ENCODE results near the gene RFX2. TPM values are rescaled to one million over a fixed set of nuclear protein-coding genes. Genes with fewer than 3 reads are reported as not detected.

The RFX2 gene
- total RNA-seq, 3 donors from 2014 or later, result 6.1 to 16.2 (median 9.2) TPM

- Histone ChIP-seq H3K27me3 (no peaks in the 10 kb centered on the region), H3K36me3 (no peaks in the 10 kb centered on the region), H3K9me3 (no peaks in the 10 kb centered on the region), H3K4me1 (peaks cover 0 to 9% of the 10 kb centered on the region in 2 donors), H3K4me3 (no peak overlapping the region), H3K27ac (peak overlapping the region; percentile 62 to 75)
- intact Hi-C loops (cut with DNase I; ENCODE audit: low total_unique reads), result no loop called here
- TF ChIP-seq POLR2AphosphoS5 (IDR thresholded peaks at IDR 0.05) (no peak), CTCF (IDR thresholded peaks at IDR 0.05) (no peak), POLR2A (IDR thresholded peaks at IDR 0.05) (no peak)
- no peak for DNase-seq (ENCODE audit: low spot score in 2 of 2)
These were observed 4.9 kb downstream of the RFX2 start for GRCh38 chr19:6105444-6105843.

- intact Hi-C loops (cut with DNase I; ENCODE audit: low total_unique reads), result no loop called here
- H3K9me3 ChIP-seq, result no peaks in the 10 kb centered on the region
- H3K4me3 ChIP-seq, result no peak overlapping the region
- H3K4me1 ChIP-seq, result no peaks in the 10 kb centered on the region
- DNase-seq (ENCODE audit: low spot score in 2 of 2), result no peak
- H3K36me3 ChIP-seq, result no peaks in the 10 kb centered on the region
- TF ChIP-seq POLR2AphosphoS5 (IDR thresholded peaks at IDR 0.05), result no peak
- TF ChIP-seq POLR2A (IDR thresholded peaks at IDR 0.05), result no peak
- no peak for TF ChIP-seq CTCF (IDR thresholded peaks at IDR 0.05)
- H3K27me3 ChIP-seq, result no peaks in the 10 kb centered on the region
- H3K27ac ChIP-seq, result peak overlapping the region; percentile 62 to 76
These were observed 6.4 kb downstream of the RFX2 start for GRCh38 chr19:6103894-6104293.

GRCh38 chr19:6103217-6103644, 7.1 kb downstream of the RFX2 start:
- no peaks in the 10 kb centered on the region for H3K9me3 ChIP-seq
- no peaks in the 10 kb centered on the region for H3K36me3 ChIP-seq
- no peak overlapping the region for H3K4me3 ChIP-seq
- intact Hi-C loops (cut with DNase I; ENCODE audit: low total_unique reads), result no loop called here
- DNase-seq (ENCODE audit: low spot score in 2 of 2), result peak; percentile 76 to 86
- H3K4me1 ChIP-seq, result no peaks in the 10 kb centered on the region
- TF ChIP-seq POLR2AphosphoS5 (IDR thresholded peaks at IDR 0.05), result peak in 1 of 3 donors; percentile 70
- no peak for TF ChIP-seq POLR2A (IDR thresholded peaks at IDR 0.05)
- H3K27me3 ChIP-seq, result no peaks in the 10 kb centered on the region
- peak overlapping the region; percentile 62 to 76 for H3K27ac ChIP-seq

GRCh38 chr19:6101991-6102390, 8.3 kb downstream of the RFX2 start:
- no peak overlapping the region for H3K4me3 ChIP-seq
- intact Hi-C loops (cut with DNase I; ENCODE audit: low total_unique reads), result loop anchor here (1.0 to 2.0 kb wide), 2 partner anchors 13 to 27 kb away; no protein-coding TSS in a partner anchor
- TF ChIP-seq POLR2AphosphoS5 (IDR thresholded peaks at IDR 0.05) (no peak), CTCF (IDR thresholded peaks at IDR 0.05) (no peak), POLR2A (IDR thresholded peaks at IDR 0.05) (no peak)
- no peaks in the 10 kb centered on the region for H3K9me3 ChIP-seq
- DNase-seq (ENCODE audit: low spot score in 2 of 2), result no peak
- no peaks in the 10 kb centered on the region for H3K36me3 ChIP-seq
- no peaks in the 10 kb centered on the region for H3K27me3 ChIP-seq
- no peaks in the 10 kb centered on the region for H3K4me1 ChIP-seq
- peak overlapping the region; percentile 62 to 76 for H3K27ac ChIP-seq

GRCh38 chr19:6101291-6101825, 8.9 kb downstream of the RFX2 start:
- Histone ChIP-seq H3K4me3 (no peak overlapping the region), H3K9me3 (no peaks in the 10 kb centered on the region), H3K36me3 (no peaks in the 10 kb centered on the region), H3K27me3 (no peaks in the 10 kb centered on the region), H3K27ac (peak overlapping the region; percentile 62 to 76), H3K4me1 (no peaks in the 10 kb centered on the region)
- no peak for DNase-seq (ENCODE audit: low spot score in 2 of 2)
- TF ChIP-seq POLR2AphosphoS5 (IDR thresholded peaks at IDR 0.05) (no peak), CTCF (IDR thresholded peaks at IDR 0.05) (no peak), POLR2A (IDR thresholded peaks at IDR 0.05) (no peak)
- intact Hi-C loops (cut with DNase I; ENCODE audit: low total_unique reads), result loop anchor here (1.0 to 2.0 kb wide), 2 partner anchors 13 to 26 kb away; no protein-coding TSS in a partner anchor

Data from breast epithelium (tissue), 4 donors.